HG03103 (cell line): Measurements from ENCODE around the gene RPE65.
"Not testable (repeated sequence)": the region's sequence is repeated elsewhere in the genome, so short reads cannot be mapped to it uniquely, and the experiment has no call there.

ENCODE experiments used
- ATAC-seq: cut with Tn5 transposase; IDR thresholded peaks from one replicate; pipeline ENCODE4 v1.9.1; 2021; ENCODE audit warnings: low read depth; ENCODE audit not compliant: unreplicated experiment

RPE65 gene

GRCh38 chr1:68449901-68450300, at the start of gene RPE65:
RPE65 (minus strand) TSS chr1:68449954; CDS start chr1:68449905, 49 bp downstream.
- no peak for ATAC-seq

- ATAC-seq, result peak; percentile 19
Measured at GRCh38 chr1:68497358-68497698, 47.6 kb upstream of the RPE65 start.

GRCh38 chr1:68496680-68497357, 47.1 kb upstream of the RPE65 start, which contains the start of gene DEPDC1:
DEPDC1 (minus strand) TSS chr1:68497082; CDS start chr1:68496999, 83 bp downstream.
- ATAC-seq, result peak; percentile 92

DNA sequence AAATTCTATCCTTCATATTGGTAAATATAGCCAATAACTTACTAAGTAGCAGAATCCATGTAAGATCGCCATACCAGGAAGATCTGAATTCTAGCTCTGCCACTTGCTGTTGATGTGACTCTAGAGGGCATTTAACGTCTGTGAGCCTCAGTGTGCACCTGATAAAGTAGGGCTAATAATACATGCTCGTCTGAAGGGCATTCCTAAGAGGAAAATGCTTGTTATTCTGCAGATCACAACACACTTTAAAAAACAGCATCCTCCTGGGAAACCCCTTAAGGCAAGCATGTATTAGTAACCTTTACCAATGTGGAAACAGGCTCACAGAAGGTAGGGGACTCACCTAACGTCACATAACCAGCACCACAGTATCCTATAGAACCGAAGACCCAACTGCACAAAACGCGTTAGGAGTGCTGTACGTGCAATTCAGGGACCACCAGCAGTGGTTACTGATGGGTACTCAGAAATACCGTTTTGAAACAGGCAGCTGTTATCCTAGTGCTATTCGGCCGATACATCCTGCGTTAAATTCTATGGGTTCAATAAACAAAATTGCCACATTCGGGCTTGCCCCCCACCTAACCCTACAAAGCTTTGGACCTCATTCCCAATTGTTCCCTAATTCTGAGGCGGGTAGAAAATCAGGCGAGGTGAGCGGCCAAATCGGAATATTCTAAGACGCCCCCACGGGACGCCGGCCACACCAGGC, 46.4 kb upstream of the RPE65 start:
- peak; percentile 15 for ATAC-seq

DNA sequence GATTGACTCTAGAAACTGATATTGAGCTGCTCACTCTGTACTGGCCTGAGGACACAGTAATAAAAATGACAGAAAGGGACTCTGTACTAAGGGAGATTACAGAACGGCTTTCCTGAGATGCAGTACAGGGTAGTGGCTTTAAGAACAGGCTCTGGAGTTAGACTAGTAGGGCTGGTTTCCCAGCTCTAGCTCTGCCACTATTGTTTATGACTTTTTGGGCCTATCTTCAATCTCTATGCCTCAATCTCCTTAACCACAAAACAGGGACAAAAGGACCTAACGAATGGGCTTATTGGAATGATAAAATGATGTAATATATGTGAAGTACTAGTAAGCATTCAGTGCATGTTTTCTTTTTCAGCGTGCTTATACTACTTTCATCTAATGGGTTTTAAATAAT, 45.8 kb upstream of the RPE65 start:
- ATAC-seq, result no peak

GRCh38 chr1:68493193-68493592, 43.4 kb upstream of the RPE65 start:
- ATAC-seq, result no peak

- ATAC-seq, result not testable (repeated sequence)
Measured at GRCh38 chr1:68492255-68492654, 42.5 kb upstream of the RPE65 start.

DNA sequence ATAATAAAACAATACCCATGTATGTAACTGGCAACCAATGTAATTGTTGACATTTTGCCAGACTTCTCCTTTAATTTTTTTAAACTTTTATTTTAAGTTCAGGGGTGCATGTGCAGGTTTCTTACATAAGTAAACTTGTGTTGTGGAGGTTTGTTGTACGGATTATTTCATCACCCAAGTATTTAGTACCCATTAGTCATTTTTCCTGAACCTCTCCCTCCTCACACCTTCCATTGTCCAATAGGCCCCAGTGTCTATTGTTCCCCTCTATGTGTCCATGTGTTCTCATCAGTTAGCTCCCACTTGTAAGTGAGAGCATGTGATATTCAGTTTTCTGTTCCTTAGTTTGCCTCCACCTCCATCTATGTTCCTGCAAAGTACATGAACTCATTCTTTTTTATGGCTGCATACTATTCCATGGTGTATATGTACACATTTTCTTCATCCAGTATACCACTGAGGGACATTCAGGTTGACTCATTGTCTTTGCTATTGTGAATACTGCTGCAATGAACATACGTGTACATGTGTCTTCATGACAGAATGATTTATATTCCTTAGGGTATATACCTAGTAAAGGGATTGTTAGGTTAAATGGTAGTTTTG, 40.4 kb upstream of the RPE65 start:
- ATAC-seq, result no peak

GRCh38 chr1:68485431-68486022, 35.8 kb upstream of the RPE65 start:
- ATAC-seq, result no peak

DNA sequence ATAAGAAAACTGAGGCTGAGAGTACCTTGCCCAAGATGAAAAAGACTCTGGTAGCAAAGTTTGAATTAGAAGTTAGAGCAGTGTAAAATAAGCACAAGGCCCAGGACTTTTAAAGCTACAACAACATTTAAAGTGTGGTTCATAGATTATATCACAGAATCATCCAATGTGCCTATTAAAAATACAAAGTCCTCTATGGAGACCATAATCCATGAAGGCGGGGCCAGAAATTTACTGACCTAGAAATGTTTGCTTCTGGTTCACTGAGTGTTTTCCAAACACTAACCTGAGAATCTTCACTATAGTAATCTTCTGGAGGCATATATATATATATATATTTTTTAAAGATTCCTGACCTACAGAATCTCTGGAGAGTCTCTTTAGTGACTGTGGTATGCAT, 34.9 kb upstream of the RPE65 start:
- ATAC-seq, result no peak

DNA sequence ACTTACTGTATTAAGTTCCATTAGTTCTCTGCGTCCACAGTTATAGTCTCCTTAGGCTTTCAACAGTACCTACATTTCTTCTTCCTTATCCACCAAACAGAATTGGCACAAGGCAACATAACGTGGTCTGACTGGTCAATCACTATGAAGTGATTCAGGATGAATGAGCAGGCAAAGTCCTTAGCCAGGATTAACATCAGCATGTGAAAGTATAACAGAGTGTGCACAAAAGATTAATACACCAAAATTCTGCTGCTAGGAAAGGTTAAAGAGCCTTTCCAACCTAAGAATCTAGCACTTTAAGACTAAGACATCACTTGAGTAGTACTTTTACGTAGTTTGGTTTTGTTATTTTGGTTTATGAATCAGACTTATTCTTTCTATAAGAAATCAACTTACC, 31.3 kb upstream of the RPE65 start:
- ATAC-seq, result no peak

DNA sequence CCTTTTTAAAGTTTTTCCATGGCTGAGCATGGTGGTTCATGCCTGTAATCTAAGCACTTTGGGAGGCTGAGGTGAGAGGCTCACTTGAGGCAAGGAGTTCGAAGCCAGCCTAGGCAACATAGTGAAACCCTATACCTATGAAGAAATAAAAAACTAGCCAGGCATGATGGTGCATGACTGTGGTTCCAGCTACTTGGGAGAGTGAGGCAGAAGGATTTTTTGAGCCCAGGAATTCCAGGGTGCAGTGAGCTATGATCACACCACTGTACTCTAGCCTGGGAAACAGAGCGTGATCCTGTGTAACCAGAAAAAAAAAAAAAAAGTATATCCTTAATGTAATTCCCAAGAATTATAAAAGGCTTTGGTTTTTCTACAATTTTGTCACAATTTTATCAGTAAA, 29.7 kb upstream of the RPE65 start:
- ATAC-seq, result no peak

- no peak for ATAC-seq
Measured at GRCh38 chr1:68478662-68479061, 28.9 kb upstream of the RPE65 start.

GRCh38 chr1:68476626-68477025, 26.9 kb upstream of the RPE65 start:
- not testable (repeated sequence) for ATAC-seq

- ATAC-seq, result no peak
Measured at GRCh38 chr1:68473060-68473459, 23.3 kb upstream of the RPE65 start.

DNA sequence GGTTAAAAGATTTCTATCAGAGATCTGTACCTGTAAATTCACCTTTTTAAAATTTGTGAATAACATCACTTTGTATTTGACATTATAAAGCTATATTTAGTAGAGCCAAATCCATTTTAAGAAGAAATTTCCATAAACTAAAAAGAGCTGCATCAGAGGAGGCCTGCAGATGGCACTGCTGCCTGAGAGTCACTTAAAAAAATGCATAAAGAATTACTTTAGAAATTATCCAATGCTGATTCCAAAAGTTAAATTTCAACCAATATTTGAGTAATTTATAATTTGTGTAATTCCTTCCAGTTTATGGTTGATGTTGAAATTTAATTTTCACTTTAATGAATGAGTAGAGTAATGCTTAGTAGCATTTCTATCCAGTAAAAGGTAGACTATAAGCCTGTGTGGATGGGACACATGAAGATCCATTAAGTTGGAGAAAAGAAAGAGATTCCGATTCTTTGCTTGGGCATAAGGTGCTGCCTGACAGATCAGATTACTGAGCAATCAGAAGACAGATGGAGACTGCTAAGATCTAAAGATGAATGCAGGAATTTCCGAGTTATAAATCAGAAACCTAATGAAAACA, 20.7 kb upstream of the RPE65 start:
- no peak for ATAC-seq

GRCh38 chr1:68464891-68465290, 15.1 kb upstream of the RPE65 start:
- no peak for ATAC-seq

DNA sequence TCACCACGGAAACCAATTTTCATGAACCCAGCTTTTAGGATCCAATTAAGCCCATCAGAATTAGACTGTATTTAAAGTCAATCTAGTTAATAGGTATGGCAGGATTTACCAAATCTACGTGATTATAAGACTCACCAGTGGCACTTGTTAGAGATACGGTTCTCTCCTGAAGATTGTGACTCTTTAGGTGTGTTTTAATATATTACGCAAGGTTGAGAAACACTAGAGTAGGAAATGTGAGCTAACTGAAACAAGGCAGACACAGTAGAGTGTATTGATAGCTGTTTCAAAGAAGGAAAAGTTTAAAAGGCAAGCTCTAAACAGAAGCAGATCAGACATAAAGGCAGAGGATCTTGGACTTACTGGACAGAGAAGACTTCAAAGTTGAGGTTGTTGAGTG, 11.2 kb upstream of the RPE65 start:
- no peak for ATAC-seq

DNA sequence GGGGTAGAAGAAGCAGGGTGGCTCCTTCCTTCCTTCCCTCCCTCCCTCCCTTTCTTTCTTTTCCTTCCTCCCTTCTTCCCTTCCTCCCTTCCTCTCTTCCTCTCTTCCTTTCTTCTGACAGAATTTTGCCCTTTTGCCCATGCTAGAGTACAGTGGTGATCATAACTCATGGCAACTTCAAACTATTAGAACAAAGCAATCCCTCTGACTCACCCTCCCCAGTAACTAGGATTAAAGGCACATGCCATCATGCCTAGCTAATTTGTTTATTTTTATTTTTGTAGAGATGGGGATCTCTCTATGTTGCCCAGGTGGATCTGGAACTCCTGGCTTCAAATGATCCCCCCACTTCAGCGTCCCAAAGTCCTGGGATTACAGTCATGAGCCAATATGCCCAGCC, 10.0 kb upstream of the RPE65 start:
- no peak for ATAC-seq

DNA sequence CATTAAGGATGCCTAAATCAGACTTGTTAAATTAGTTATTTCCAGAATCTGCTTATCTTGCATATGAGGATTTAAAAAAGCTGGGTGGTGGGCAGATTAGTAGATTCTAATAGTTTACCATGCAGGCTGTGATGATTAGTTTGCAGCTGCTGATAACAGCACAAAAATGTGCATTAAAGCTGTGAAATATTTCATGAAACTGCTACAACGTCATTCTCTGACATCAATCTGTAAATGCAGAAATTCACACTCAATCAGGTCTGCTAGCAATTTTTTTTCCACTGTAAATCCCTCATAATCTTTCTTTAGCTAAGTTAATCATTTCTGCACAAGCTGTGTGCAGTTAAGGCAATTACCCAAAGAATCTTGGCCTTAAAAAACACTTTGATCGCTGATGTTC, 9.3 kb upstream of the RPE65 start:
- ATAC-seq, result no peak

DNA sequence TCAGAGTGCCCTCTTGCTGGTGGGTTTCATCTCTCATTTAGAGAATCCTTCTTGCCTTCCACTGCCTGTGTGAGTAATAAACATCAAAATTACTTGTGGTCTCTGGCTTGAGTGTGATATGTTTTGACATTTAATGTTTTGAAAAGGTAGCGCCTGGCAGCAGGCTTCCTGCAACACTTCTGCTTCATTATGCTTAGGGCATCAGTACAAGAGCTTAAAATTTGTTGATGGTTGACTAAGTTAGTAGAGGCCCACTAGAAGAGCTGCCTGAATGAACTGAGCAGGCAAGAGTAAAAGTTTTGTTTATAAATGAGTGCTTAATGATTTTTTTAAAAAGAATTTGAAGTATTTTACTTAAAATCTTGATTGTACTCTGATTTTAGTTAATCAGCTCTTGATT, 6.4 kb upstream of the RPE65 start:
- ATAC-seq, result no peak
